Ovary (tissue), 9 donors: Measurements from ENCODE around the gene KRT80. TPM values are rescaled to one million over a fixed set of nuclear protein-coding genes. Genes with fewer than 3 reads are reported as not detected.

Experiments used
- DNase-seq, 5 donors: peaks; one replicate each; pipeline ENCODE4 v3.0.0-alpha.2; 2019 to 2020
- H3K27ac ChIP-seq, 2 donors: fragments of 200-600 bp; one replicate each; pipeline versions ENCODE4 v1.5.1 to v1.8.0; 2019 to 2022
- H3K27me3 ChIP-seq: fragments of 200-600 bp; one replicate; pipeline ENCODE4 v1.8.0; 2022
- H3K36me3 ChIP-seq: fragments of 200-600 bp; sonication (generic); one replicate; pipeline ENCODE4 v1.5.1; 2019
- H3K4me1 ChIP-seq: one replicate; pipeline ENCODE4 v1.8.1; 2013; ENCODE audit warnings: mild to moderate bottlenecking, moderate library complexity; ENCODE audit not compliant: insufficient read depth
- H3K4me3 ChIP-seq: fragments of 200-600 bp; sonication (generic); one replicate; pipeline ENCODE4 v1.5.1; 2017
- H3K9me3 ChIP-seq, 2 donors: fragments of 200-600 bp in 1 of 2; sonication (generic) in 1 of 2; one replicate each; pipeline versions ENCODE4 v1.5.1 to v1.8.1; 2013 to 2019; ENCODE audit warnings: mild to moderate bottlenecking in 1 of 2, moderate library complexity in 1 of 2
- CTCF ChIP-seq, 3 donors: fragments of 450-650 bp in 2 of 3; fragments of 200-600 bp in 1 of 3; IDR thresholded peaks; one replicate each; pipeline versions ENCODE4 v1.5.1 to v1.8.0; 2016 to 2022; ENCODE audit warnings: antibody characterized with exemption in 3 of 3, mild to moderate bottlenecking in 1 of 3
- EP300 ChIP-seq: sonication (generic); formaldehyde crosslinking; IDR thresholded peaks from one replicate; pipeline ENCODE4 v1.6.1; 2017; ENCODE audit warnings: antibody characterized with exemption
- POLR2A ChIP-seq: fragments of 450-650 bp; IDR thresholded peaks from one replicate; pipeline ENCODE4 v1.6.1; 2017; ENCODE audit warnings: antibody characterized with exemption, mild to moderate bottlenecking, moderate library complexity
- WGBS, 3 donors: extraction: QIAGEN DNeasy Blood & Tissue Kit in 1 of 3; methylation state at CpG; one replicate each; pipeline versions ENCODE4 v1.1.5 to v1.1.7; 2013 to 2017; 5-methylcytosine and 5-hydroxymethylcytosine counted together
- intact Hi-C, 4 donors: fragments of 100-400 bp; cut with DNase I; formaldehyde crosslinking; loops; one replicate each; pipeline versions ENCODE4 v1.11.0 to v1.15.1; 2022 to 2023
- polyA plus RNA-seq, 2 donors: library from polyadenylated mRNA; stranded (reverse); fragments of 200-250 nt in 1 of 2; fragments of 350-450 nt in 1 of 2; fragmentation: Illumina TruSeq in 1 of 2; extraction: RNeasy Lipid Tissue Mini Kit (QIAGEN cat#74804) in 1 of 2; gene quantifications; one replicate each; pipeline ENCODE4 v1.2.3, GENCODE V29; 2013 to 2014
- total RNA-seq, 7 donors: library from RNA; depleted of rRNA in 2 of 7; stranded (reverse); fragments of >200 nt in 2 of 7; fragmentation: NEBNext Ultra II Directional in 3 of 7; extraction: Animal tissue kit (Norgen Biotek cat#: 25700) in 3 of 7; gene quantifications; one replicate each; pipeline versions ENCODE4 v1.1.0 to v1.2.4, GENCODE V29; 2016 to 2023
- donor health status: DM: no; HTN: no; CAD: no; lungs with moderate emphysema.
- donor health status: DM: no; HTN: no; CAD: no.
- donor health status: Bipolar disorder and iron deficiency.
- donor health status: DM: yes; HTN: yes; CAD: no.
- donor health status: DM: no; HTN: no; CAD: no.
- donor health status: DM: yes; HTN: yes; CAD: no.

The KRT80 gene
- total and polyA plus RNA-seq, 9 donors = 0.05 to 13.2 (median 0.99) TPM; not detected in 1

GRCh38 chr12:52235001-52235764 is 43.4 kb upstream of the KRT80 start:
- Histone ChIP-seq H3K36me3 (no peaks in the 10 kb centered on the region), H3K27me3 (no peaks in the 10 kb centered on the region), H3K27ac (no peak overlapping the region), H3K4me3 (no peak overlapping the region), H3K4me1 (peaks cover 7% of the 10 kb centered on the region), H3K9me3 (no peaks in the 10 kb centered on the region)
- WGBS, 3 donors = 92 to 95% (median 92%) methylated on average over 14 to 15 of the region's 15 CpGs
- no peak for TF ChIP-seq POLR2A
- intact Hi-C loops = no loop called here
- DNase-seq = no peak

GRCh38 chr12:52234223-52234810 is 42.5 kb upstream of the KRT80 start:
- 75 to 79% (median 76%) methylated on average over 10 of the region's 10 CpGs for WGBS, 3 donors

GRCh38 chr12:52233462-52234207 is 41.8 kb upstream of the KRT80 start:
- no peak overlapping the region for H3K4me3 ChIP-seq
- peaks cover 7% of the 10 kb centered on the region for H3K4me1 ChIP-seq
- no peaks in the 10 kb centered on the region for H3K27me3 ChIP-seq
- WGBS, 3 donors = 19 to 33% (median 27%) methylated on average over 37 to 39 of the region's 40 CpGs
- intact Hi-C loops = no loop called here
- no peaks in the 10 kb centered on the region for H3K9me3 ChIP-seq
- H3K36me3 ChIP-seq = no peaks in the 10 kb centered on the region
- DNase-seq = no peak
- TF ChIP-seq EP300 (no peak), CTCF (IDR thresholded peaks at IDR 0.05) (no peak), POLR2A (no peak)
- H3K27ac ChIP-seq = no peak overlapping the region

More at GRCh38 chr12:52234223-52234810, 42.5 kb upstream of the KRT80 start:
- Histone ChIP-seq H3K27me3 (no peaks in the 10 kb centered on the region), H3K9me3 (no peaks in the 10 kb centered on the region), H3K27ac (no peak overlapping the region), H3K4me1 (peaks cover 7% of the 10 kb centered on the region), H3K4me3 (no peak overlapping the region), H3K36me3 (no peaks in the 10 kb centered on the region)
- no peak for TF ChIP-seq EP300
- TF ChIP-seq CTCF (IDR thresholded peaks at IDR 0.05) = no peak
- TF ChIP-seq POLR2A = no peak
- no peak for DNase-seq
- intact Hi-C loops = no loop called here

- TF ChIP-seq POLR2A (no peak), EP300 (no peak), CTCF (IDR thresholded peaks at IDR 0.05) (no peak)
- Histone ChIP-seq H3K4me3 (no peak within 1 kb of the TSS), H3K4me1 (peaks cover 7% of the 10 kb centered on the region), H3K9me3 (no peaks in the 10 kb centered on the region), H3K27me3 (no peaks in the 10 kb centered on the region), H3K36me3 (no peaks in the 10 kb centered on the region), H3K27ac (no peak within 1 kb of the TSS)
- intact Hi-C loops = no loop called here
- 4 to 7% (median 7%) methylated on average over 41 to 58 of the region's 58 CpGs for WGBS, 3 donors
- DNase-seq = no peak
Measured at GRCh38 chr12:52232674-52233461, 41.1 kb upstream of the KRT80 start, which contains the start of gene KRT7. KRT7 (plus strand) TSS chr12:52233243; CDS start chr12:52233297, 54 bp downstream.
